ENCODE measurements around the gene CELA1.

CELA1 gene

DNA sequence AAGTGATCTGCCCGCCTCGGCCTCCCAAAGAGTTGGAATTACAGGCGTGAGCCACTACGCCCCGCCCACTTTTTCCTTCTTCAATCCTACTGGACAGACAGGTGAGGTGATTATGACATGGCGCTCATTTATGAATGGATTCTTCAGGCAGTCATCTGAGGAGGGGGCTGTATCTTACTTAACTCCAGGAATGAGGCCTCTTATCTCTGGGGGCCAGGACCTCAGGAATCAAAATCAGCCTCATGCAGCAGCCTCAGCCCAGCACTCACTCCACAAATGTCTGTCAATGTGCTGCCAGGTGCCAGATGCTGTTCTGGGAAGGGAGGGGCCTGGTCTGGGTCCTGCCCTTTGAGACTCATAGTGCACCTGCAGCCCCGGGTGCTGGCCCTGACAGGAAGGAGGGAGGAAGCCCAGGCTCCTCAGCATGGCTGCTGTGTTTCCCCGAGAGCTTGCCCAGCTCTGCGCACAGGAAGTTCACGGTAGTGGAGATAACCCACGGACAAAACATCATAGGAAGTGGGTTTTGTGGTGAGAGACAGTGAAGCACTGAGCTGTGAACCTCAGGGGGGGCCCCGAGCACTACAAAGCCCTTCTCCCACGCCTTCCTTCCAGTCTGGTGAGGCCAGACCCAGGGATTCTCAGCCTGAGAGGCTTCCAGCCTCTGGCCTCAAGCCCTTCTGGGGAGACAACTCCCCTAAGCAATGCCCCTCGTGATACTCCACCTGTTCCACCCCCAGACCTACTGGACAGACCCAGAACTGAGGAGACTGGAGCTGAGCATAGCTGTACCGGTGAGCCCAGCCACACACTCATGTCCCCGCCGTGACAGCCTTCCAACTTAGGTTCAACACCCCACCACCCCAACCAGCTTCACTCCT lies 22.4 kb upstream of the CELA1 start:
- Mint-ChIP-seq H3K27ac (peak overlapping the region; percentile 82), H3K36me3 (ENCODE audit: low read depth) (peaks cover 39% of the 10 kb centered on the region), H3K27me3 (ENCODE audit: low read depth) (no peaks in the 10 kb centered on the region), H3K4me3 (peak overlapping the region; percentile 73), H3K9me3 (no peaks in the 10 kb centered on the region), H3K4me1 (ENCODE audit: low read depth) (peaks cover 50% of the 10 kb centered on the region)
- peak; percentile 91 for DNase-seq (ENCODE audit: low spot score)

DNA sequence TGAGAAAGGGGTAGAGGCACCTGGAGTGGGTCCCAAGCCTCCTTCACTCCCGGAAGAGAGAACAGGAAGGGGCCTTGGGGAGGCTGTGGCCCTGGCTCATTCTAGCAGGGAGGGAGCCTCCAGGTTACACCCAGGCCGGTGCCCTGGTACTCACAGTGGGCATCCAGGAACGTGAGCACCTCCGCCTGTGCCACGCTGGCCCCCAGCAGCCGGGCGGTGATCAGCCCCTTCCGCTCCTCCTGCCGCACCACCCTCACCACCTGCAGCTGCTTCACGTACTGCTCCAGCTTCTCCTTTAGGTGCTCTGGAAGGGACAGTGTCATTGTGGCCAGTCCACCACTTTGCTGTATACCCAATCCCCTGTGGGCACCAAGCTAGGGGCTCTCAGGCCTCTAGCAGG lies 18.8 kb upstream of the CELA1 start:
- Mint-ChIP-seq H3K27ac (no peak overlapping the region), H3K36me3 (ENCODE audit: low read depth) (peaks cover 25% of the 10 kb centered on the region), H3K4me1 (ENCODE audit: low read depth) (peaks cover 38% of the 10 kb centered on the region), H3K27me3 (ENCODE audit: low read depth) (no peaks in the 10 kb centered on the region), H3K4me3 (no peak overlapping the region), H3K9me3 (no peaks in the 10 kb centered on the region)
- DNase-seq (ENCODE audit: low spot score): no peak

DNA sequence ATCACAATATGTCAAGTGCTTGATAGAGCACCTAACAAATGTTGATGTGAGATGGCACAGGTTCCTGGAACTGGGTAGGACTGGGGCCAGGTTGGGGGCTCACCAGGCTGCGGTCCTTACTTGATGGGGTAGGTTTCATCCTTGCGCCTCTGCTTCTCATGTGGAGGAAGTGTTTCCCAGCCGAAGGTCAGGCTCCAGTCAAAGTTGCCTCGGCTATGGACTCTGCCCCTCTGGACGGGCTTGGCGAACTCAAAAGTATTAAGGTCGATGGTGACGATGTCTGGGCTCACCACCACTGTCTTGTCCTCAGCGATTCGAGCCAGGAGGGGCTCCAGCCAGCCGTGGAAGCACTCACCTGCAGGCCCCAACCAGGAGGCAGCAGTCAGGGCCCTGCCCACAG lies 17.5 kb upstream of the CELA1 start:
- H3K9me3 Mint-ChIP-seq: no peaks in the 10 kb centered on the region
- H3K4me3 Mint-ChIP-seq: no peak overlapping the region
- no peak overlapping the region for H3K27ac Mint-ChIP-seq
- H3K36me3 Mint-ChIP-seq (ENCODE audit: low read depth): peaks cover 27% of the 10 kb centered on the region
- H3K27me3 Mint-ChIP-seq (ENCODE audit: low read depth): no peaks in the 10 kb centered on the region
- no peak for DNase-seq (ENCODE audit: low spot score)
- peaks cover 28% of the 10 kb centered on the region for H3K4me1 Mint-ChIP-seq (ENCODE audit: low read depth)

DNA sequence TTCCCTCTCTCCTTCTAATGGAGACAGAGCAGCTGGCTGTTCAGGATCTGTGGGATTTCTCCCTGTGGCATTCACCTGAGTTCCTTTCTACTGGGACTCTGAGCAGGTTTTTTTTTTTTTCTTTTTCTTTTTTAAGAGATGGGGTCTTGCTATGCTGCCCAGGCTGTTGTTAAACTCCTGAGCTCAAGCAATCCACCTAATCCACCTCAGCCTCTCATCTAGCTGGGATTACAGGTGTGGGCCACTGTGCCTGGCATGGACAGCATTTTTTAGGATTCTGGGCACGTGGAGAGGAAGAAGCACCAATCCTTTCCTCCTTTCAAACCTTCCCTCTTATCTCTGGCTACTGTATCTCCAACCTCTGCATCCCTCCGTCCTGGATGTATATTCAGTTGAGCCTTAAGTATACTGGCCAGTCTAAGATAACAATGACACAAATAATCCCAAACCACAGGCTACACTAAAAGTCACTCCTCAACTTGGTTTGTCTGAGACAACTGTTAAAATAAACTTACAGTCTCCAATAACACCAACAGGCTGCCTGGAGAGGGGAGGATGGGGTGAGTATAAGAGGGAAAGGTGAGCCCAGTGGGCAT lies 16.4 kb upstream of the CELA1 start:
- no peak overlapping the region for H3K27ac Mint-ChIP-seq

DNA sequence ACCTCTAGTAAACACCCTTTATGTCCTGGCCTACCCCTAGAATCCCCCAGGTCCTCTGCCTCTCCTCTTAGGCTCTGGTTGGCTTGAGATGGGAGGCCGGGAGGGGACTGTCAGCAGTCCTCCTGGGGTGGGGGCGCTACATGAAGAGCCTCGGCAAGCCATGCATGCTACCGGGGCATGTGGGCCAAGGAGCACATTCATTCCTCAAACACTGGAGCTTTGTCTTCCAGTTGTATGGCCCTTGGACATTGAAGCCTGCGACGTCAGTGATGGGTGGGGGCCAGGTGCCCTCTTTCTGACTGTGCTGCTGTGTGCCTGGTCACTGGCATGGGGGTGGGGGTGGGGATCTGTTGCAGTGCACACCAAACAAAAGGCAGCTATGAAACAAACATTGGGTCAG lies 15.8 kb upstream of the CELA1 start:
- peaks cover 13% of the 10 kb centered on the region for H3K4me1 Mint-ChIP-seq (ENCODE audit: low read depth)
- peaks cover 27% of the 10 kb centered on the region for H3K36me3 Mint-ChIP-seq (ENCODE audit: low read depth)
- no peaks in the 10 kb centered on the region for H3K27me3 Mint-ChIP-seq (ENCODE audit: low read depth)
- DNase-seq (ENCODE audit: low spot score): no peak
- H3K27ac Mint-ChIP-seq: no peak overlapping the region
- no peaks in the 10 kb centered on the region for H3K9me3 Mint-ChIP-seq
- H3K4me3 Mint-ChIP-seq: no peak overlapping the region

More for the DNA sequence above, 16.4 kb upstream of the CELA1 start:
- no peaks in the 10 kb centered on the region for H3K27me3 Mint-ChIP-seq (ENCODE audit: low read depth)
- peaks cover 29% of the 10 kb centered on the region for H3K36me3 Mint-ChIP-seq (ENCODE audit: low read depth)
- no peak overlapping the region for H3K4me3 Mint-ChIP-seq
- DNase-seq (ENCODE audit: low spot score): no peak
- peaks cover 18% of the 10 kb centered on the region for H3K4me1 Mint-ChIP-seq (ENCODE audit: low read depth)
- no peaks in the 10 kb centered on the region for H3K9me3 Mint-ChIP-seq

DNA sequence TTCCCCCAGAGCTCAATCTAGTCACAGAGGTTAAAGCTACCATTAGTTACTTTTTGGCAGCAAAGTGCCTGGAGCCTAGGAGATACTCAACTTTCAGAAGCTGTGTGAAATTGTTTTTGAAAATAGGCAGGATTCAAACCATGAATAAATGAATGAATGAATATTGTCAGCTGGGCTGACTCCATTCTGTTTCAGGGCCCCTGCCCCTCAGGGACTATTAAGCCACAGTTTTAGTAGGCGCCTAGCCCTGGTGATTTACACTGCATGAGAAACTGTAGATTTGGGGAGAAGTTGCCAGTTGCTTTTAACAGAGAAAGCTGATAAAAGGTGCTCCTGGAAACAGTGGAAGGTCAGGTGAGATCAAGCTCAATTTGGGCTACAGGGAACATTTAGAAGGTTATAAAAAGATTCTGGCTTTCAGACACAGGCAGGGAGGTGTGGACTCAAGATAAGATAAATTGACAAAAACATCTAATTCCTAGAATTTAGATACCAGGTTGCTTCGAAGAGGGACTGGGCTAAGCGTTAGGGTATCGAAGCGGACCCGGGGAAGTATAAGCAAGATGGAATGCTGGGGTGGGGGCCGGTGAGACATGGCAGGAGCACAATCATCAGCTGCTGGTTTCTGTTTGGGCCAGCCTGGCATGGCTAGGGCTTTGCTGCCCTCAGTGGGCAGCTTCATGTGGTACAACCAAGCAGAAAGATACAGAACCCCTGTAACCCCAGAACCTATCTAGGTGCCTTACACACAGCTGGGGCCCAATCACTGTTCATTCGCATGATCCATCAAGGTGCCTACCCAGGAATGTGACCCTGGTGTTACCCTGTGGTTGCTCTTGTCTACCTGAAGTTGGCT lies 14.9 kb upstream of the CELA1 start:
- no peak for DNase-seq (ENCODE audit: low spot score)
- H3K9me3 Mint-ChIP-seq: no peaks in the 10 kb centered on the region
- H3K27ac Mint-ChIP-seq: no peak overlapping the region
- no peak overlapping the region for H3K4me3 Mint-ChIP-seq
- no peaks in the 10 kb centered on the region for H3K27me3 Mint-ChIP-seq (ENCODE audit: low read depth)
- peaks cover 33% of the 10 kb centered on the region for H3K36me3 Mint-ChIP-seq (ENCODE audit: low read depth)
- peaks cover 12% of the 10 kb centered on the region for H3K4me1 Mint-ChIP-seq (ENCODE audit: low read depth)

DNA sequence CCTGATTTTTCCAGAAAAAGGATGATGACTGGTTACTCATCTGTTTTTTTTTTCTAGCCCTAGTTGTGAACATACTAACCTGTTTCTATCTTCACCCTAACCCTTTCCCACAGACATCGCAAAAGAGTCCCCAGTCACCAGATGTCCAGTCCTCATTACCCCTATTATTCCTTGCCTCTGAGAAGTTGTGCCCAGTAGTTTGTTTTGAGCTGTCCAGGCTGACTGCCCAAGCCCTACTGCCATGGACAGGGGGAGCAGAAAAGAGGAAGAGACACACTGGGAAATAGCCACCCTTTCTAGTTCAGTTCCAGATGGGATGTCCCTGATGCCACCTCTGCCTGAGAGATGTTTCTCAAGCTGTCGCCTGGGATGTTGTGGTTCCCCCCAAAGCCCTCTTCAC lies 13.8 kb upstream of the CELA1 start:
- DNase-seq (ENCODE audit: low spot score): no peak
- Mint-ChIP-seq H3K27ac (peak overlapping the region; percentile 8), H3K4me3 (no peak overlapping the region), H3K27me3 (ENCODE audit: low read depth) (no peaks in the 10 kb centered on the region), H3K4me1 (ENCODE audit: low read depth) (peaks cover 10% of the 10 kb centered on the region), H3K9me3 (no peaks in the 10 kb centered on the region), H3K36me3 (ENCODE audit: low read depth) (peaks cover 31% of the 10 kb centered on the region)

DNA sequence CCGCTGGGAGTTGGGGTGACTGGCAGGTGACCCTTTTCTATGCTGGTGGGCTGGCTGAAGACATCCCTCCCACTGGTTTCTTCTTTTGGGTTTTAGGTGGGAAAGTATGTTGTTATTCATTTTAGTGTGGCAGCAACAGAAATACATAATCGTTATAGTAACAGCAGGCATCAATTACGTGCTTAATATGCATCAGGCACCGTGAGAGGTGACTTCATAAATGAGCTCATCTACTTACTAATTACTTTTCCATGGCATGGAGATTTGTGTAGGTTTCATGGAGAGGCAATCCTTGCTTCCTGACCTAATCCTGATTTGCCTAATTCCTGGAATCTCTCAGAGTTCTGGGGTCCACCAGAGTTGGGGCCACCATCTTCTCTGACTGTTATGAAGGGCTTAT lies 13.4 kb upstream of the CELA1 start:
- Mint-ChIP-seq H3K27ac (no peak overlapping the region), H3K27me3 (ENCODE audit: low read depth) (no peaks in the 10 kb centered on the region)

DNA sequence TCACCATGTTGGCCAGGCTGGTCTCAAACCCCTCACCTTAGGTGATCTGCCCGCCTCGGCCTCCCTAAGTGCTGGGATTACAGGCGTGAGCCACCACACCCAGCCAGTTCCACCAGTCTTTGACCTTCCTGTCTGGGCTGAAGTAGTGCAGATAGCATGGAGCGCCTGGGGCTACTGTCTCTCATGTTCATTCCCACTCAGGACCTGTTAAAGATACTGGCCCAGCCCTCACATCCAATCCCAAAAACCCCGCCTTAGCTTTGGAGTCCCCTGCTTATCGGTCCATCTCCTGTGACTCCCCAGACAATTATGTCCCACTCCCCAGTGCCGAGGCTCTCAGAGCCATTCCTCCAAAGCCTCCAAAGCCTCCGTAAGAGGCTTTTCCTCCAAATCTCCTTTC lies 12.0 kb upstream of the CELA1 start:
- no peak overlapping the region for H3K27ac Mint-ChIP-seq
- H3K36me3 Mint-ChIP-seq (ENCODE audit: low read depth): peaks cover 28% of the 10 kb centered on the region
- no peak overlapping the region for H3K4me3 Mint-ChIP-seq

More for the DNA sequence above, 13.4 kb upstream of the CELA1 start:
- Mint-ChIP-seq H3K4me3 (no peak overlapping the region), H3K36me3 (ENCODE audit: low read depth) (peaks cover 31% of the 10 kb centered on the region), H3K4me1 (ENCODE audit: low read depth) (peaks cover 7% of the 10 kb centered on the region), H3K9me3 (no peaks in the 10 kb centered on the region)
- DNase-seq (ENCODE audit: low spot score): no peak

DNA sequence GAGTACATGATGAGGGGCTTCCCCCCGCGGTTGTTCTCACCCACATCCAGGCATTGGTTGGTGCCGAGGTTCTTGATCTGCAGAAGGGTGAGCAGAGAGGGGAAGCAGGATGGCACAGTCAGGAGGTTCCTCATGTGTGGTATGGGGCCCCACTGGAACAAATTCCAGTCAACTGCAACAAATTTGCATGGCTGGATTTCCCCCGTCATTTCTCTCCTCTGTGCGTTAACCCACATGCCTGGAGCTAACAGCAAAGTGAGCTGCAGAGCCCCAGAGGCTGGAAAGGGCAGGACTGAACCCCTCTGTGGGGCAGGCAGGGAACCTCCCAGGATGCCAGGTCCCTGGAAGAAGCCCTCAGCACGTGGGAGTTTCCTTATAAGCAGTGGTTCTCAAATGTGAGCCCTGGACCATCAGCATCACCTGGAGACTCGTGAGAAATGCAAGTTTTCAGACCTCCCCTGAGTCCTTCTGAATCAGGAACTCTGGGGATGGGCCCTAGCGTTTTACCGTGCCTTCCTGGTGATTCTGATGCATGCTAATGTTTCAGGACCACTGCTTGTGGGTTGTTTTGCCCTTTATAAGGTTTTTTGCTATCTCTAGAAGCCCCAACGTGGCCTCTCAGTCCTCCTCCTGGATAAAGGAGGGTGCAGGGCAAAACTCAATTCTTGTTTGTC lies 11.0 kb upstream of the CELA1 start:
- H3K4me1 Mint-ChIP-seq (ENCODE audit: low read depth): peaks cover 7% of the 10 kb centered on the region
- peaks cover 24% of the 10 kb centered on the region for H3K36me3 Mint-ChIP-seq (ENCODE audit: low read depth)
- no peak overlapping the region for H3K4me3 Mint-ChIP-seq
- no peak overlapping the region for H3K27ac Mint-ChIP-seq
- no peaks in the 10 kb centered on the region for H3K9me3 Mint-ChIP-seq
- DNase-seq (ENCODE audit: low spot score): no peak
- H3K27me3 Mint-ChIP-seq (ENCODE audit: low read depth): no peaks in the 10 kb centered on the region

More for the DNA sequence above, 12.0 kb upstream of the CELA1 start:
- Mint-ChIP-seq H3K9me3 (no peaks in the 10 kb centered on the region), H3K27me3 (ENCODE audit: low read depth) (no peaks in the 10 kb centered on the region), H3K4me1 (ENCODE audit: low read depth) (peaks cover 7% of the 10 kb centered on the region)
- no peak for DNase-seq (ENCODE audit: low spot score)

DNA sequence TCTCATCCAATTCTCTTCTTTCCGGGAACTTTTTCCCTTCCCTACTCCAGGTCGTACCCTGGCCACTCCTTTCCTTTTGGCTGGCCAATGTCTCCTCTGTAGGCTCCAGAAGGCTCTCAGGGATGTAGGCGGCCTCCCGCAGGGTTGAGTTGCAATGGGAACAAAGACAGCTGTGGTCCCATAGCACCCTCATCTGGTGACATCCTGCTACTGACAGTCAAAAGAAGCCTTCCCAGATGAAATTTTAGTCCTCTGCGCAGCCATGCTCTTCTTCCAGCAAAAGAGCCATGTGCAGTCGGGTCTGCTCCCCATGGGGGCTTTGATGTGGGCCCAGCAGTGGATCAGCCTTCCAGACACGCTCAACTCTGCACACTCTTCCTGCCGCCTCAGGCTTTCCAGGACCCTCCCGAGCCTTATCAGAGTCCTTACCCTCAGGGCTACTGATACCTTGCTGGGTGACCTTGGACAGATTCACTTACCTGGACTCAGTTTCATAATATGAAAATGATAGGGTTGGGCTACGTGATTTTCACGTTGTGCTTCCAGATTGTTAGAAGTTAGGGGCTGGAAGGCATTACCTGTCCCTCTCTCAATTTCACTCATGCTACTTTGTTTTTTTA lies 5.5 kb upstream of the CELA1 start:
- DNase-seq (ENCODE audit: low spot score): peak; percentile 25
- H3K36me3 Mint-ChIP-seq (ENCODE audit: low read depth): peaks cover 3% of the 10 kb centered on the region
- no peak overlapping the region for H3K4me3 Mint-ChIP-seq
- peaks cover 3% of the 10 kb centered on the region for H3K4me1 Mint-ChIP-seq (ENCODE audit: low read depth)
- H3K9me3 Mint-ChIP-seq: no peaks in the 10 kb centered on the region
- peak overlapping the region; percentile 1 for H3K27ac Mint-ChIP-seq
- peaks cover 2% of the 10 kb centered on the region for H3K27me3 Mint-ChIP-seq (ENCODE audit: low read depth)

DNA sequence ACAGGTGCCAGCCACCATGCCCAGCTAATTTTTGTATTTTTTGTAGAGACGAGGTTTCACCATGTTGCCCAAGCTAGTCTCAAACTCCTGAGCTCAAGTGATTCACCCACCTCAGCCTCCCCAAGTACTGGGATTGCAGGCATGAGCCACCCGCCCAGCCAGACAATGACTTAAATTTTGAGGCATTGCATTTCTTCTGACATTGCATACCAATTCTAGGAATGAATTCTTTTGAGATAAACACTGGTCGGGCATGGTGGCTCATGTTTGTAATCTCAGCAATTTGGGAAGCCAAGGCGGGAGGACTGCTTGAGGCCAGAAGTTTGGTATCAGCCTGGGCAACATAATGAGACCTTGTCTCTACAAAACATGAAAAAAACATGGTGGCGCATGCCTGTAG lies 2.5 kb upstream of the CELA1 start:
- H3K4me3 Mint-ChIP-seq: no peak overlapping the region
- peaks cover 3% of the 10 kb centered on the region for H3K4me1 Mint-ChIP-seq (ENCODE audit: low read depth)
- no peak overlapping the region for H3K27ac Mint-ChIP-seq
- DNase-seq (ENCODE audit: low spot score): no peak
- no peaks in the 10 kb centered on the region for H3K9me3 Mint-ChIP-seq
- H3K36me3 Mint-ChIP-seq (ENCODE audit: low read depth): no peaks in the 10 kb centered on the region
- H3K27me3 Mint-ChIP-seq (ENCODE audit: low read depth): peaks cover 2% of the 10 kb centered on the region

DNA sequence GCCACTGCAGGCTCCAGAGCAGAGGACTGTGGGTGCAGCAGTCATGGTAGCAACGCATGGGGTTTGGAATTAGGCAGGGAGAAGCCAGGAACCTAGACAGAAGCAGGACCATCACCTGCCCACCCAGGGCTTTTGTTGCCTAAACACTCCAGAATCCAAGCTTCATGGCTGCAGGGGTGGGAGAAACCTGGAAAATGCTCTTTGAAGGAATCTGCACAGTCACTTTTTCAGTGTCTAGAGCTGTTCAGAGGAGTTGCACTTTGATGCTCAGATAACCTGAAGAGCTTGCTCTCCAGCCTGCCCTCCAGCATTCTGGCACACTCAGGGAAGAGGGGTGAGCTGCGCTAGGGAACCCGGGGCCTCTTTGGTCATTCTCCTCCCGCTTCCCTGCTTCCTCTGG lies 1.6 kb upstream of the CELA1 start:
- peaks cover 2% of the 10 kb centered on the region for H3K27me3 Mint-ChIP-seq (ENCODE audit: low read depth)
- no peak for DNase-seq (ENCODE audit: low spot score)
- peaks cover 3% of the 10 kb centered on the region for H3K4me1 Mint-ChIP-seq (ENCODE audit: low read depth)
- no peak overlapping the region for H3K27ac Mint-ChIP-seq
- H3K4me3 Mint-ChIP-seq: no peak overlapping the region
- H3K36me3 Mint-ChIP-seq (ENCODE audit: low read depth): no peaks in the 10 kb centered on the region
- no peaks in the 10 kb centered on the region for H3K9me3 Mint-ChIP-seq

Data from T-helper 2 cell treated with Interferon-gamma antibody and Interleukin-4, amounts not matched to agents 5 μg/mL and 100 μg/mL, for 36 hours (primary cell).